Measurements from ENCODE around the gene SOS2. TPM values are rescaled to one million over a fixed set of nuclear protein-coding genes. Genes with fewer than 3 reads are reported as not detected.

The SOS2 gene
- total RNA-seq, 2 donors from 2014 or later, result 38.7 to 40.2 TPM

DNA sequence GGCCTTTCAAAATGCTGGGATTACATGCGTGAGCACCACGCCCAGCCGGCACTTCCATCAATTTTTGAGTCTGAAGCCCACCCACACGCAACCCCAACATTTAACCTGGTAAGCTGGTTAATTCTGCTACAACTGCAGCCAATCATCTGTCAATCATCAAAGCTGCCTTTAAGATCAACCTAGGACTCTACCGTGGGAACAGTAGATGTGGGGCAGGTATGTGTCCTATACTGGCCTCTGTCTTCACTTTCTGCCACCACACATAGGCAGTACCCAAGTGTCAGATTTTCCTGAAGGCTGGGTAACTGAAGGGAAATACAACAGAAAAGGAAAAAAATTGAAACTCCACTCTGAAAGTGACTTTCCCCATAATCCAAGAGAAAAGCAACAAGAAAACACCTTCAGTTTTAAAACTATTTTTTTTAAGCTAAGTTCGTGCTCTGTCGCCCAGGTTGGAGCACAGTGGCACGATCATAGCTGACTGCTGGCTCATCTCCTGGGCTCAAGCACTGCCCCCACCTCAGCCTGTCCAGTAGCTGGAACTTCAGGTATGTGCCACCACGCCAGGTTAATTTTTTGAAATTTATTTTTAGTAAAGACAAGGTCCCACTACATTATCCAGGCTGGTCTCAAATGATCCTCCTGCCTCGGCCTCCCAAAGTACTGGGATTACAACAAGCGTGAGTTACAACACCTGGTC is 137.2 kb downstream of the SOS2 start:
- Histone ChIP-seq H3K27me3 (replicated peaks; ENCODE audit: insufficient read depth) (no peaks in the 10 kb centered on the region), H3K36me3 (no peaks in the 10 kb centered on the region), H3K4me3 (no peak overlapping the region), H3K4me1 (ENCODE audit: control insufficient read depth in 1 of 2, low read depth in 2 of 2) (no peaks in the 10 kb centered on the region), H3K27ac (no peak overlapping the region), H3K9me3 (no peaks in the 10 kb centered on the region)
- TF ChIP-seq, protein P1, sequence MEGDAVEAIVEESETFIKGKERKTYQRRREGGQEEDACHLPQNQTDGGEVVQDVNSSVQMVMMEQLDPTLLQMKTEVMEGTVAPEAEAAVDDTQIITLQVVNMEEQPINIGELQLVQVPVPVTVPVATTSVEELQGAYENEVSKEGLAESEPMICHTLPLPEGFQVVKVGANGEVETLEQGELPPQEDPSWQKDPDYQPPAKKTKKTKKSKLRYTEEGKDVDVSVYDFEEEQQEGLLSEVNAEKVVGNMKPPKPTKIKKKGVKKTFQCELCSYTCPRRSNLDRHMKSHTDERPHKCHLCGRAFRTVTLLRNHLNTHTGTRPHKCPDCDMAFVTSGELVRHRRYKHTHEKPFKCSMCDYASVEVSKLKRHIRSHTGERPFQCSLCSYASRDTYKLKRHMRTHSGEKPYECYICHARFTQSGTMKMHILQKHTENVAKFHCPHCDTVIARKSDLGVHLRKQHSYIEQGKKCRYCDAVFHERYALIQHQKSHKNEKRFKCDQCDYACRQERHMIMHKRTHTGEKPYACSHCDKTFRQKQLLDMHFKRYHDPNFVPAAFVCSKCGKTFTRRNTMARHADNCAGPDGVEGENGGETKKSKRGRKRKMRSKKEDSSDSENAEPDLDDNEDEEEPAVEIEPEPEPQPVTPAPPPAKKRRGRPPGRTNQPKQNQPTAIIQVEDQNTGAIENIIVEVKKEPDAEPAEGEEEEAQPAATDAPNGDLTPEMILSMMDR (IDR thresholded peaks at IDR 0.05), result no peak
- DNase-seq (ENCODE audit: low spot score) (no peak), ATAC-seq (ENCODE audit: insufficient number of reproducible peaks, low FRiP score, low read depth) (no peak)

DNA sequence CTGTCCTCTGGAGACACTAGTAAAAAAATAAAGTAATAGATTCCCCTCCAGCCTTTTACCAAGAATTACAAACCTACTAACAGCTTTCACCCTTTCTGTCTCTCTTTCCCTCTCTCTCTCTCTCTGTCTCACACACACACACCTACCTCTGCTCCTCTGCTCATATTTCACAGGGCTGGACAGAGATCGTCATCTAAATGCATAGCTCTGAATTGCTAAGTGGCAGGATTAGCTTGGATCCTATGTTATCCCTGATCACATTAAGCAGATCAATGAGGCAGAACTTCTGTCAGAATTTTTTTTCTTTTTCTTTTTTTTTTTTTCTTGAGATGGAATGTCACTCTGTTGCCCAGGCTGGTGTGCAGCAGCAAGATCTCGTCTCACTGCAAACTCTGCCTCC is 137.9 kb downstream of the SOS2 start:
- ATAC-seq (ENCODE audit: insufficient number of reproducible peaks, low FRiP score, low read depth), result no peak

DNA sequence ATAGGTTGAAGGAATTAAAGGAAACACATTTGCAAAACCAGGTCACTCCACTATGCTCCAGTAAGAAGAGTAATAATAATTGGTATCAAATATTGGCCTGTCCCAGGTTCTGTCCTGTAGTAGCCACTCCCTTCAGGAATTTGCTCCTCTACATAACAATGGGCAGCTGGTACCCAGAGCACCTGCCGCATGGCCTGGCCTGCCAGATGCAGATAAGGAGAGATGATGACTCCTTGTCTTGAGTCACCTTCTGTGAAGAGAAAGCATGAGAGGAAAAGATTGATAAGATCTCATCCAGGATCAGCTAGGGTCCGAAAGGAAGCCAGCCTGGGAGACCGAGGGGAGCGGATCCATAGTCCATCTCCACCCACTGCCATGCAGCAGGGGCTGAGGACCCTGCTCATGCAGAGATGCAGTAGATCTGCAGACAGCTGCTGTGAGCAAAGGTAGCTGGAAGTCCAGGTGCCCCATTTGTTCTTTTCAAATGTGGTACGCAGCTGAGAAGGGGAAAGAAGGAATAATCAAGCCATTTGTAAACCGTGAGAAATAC is 139.3 kb downstream of the SOS2 start:
- no peaks in the 10 kb centered on the region for H3K36me3 ChIP-seq
- no peak for ATAC-seq (ENCODE audit: insufficient number of reproducible peaks, low FRiP score, low read depth)
- no peaks in the 10 kb centered on the region for H3K9me3 ChIP-seq
- H3K4me3 ChIP-seq, result no peak overlapping the region
- TF ChIP-seq, protein P1 (IDR thresholded peaks at IDR 0.05), result no peak
- DNase-seq (ENCODE audit: low spot score), result no peak
- no peaks in the 10 kb centered on the region for H3K27me3 ChIP-seq (replicated peaks; ENCODE audit: insufficient read depth)
- no peak overlapping the region for H3K27ac ChIP-seq
- no peaks in the 10 kb centered on the region for H3K4me1 ChIP-seq (ENCODE audit: control insufficient read depth in 1 of 2, low read depth in 2 of 2)

More for the DNA sequence above, 137.9 kb downstream of the SOS2 start:
- TF ChIP-seq, protein P1 (IDR thresholded peaks at IDR 0.05), result no peak
- Histone ChIP-seq H3K4me1 (ENCODE audit: control insufficient read depth in 1 of 2, low read depth in 2 of 2) (no peaks in the 10 kb centered on the region), H3K4me3 (no peak overlapping the region), H3K27ac (no peak overlapping the region), H3K36me3 (no peaks in the 10 kb centered on the region), H3K9me3 (no peaks in the 10 kb centered on the region), H3K27me3 (replicated peaks; ENCODE audit: insufficient read depth) (no peaks in the 10 kb centered on the region)
- DNase-seq (ENCODE audit: low spot score), result no peak

DNA sequence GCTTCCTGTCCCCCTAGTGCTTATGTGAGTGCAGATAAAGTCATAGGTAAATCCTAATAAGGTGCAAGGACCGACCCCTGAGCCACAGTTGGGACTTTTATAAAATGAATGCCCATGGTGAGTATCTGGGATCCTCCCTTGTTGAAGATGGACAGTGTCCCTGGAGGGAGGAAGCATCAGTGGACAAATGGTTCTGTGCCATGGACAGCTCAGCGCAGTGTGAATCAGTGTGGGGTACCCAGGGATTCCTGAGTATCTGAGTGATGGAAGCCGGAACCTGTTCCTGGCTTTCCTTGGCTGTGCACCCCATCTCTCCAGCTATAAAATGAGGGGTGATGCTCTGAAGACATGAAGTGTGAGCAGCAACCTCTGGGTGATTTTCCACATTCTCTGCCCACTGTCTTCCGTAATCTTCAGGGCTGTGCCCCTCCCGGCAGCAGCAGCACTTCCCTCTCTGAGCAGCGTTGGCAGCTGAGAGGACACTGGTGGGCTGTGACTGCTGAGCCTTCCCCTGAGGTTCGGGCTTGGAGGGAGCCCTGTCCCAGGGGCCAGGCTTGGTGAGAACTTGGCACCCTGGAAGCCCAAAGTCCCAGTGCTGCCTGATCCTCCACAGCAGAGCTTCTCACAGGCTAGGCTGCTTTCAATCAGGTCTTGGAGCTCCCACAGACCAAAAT is 140.0 kb downstream of the SOS2 start:
- Histone ChIP-seq H3K36me3 (no peaks in the 10 kb centered on the region), H3K9me3 (no peaks in the 10 kb centered on the region), H3K27me3 (replicated peaks; ENCODE audit: insufficient read depth) (no peaks in the 10 kb centered on the region), H3K27ac (no peak overlapping the region), H3K4me3 (no peak overlapping the region), H3K4me1 (ENCODE audit: control insufficient read depth in 1 of 2, low read depth in 2 of 2) (no peaks in the 10 kb centered on the region)
- ATAC-seq (ENCODE audit: insufficient number of reproducible peaks, low FRiP score, low read depth), result no peak
- TF ChIP-seq, protein P1 (IDR thresholded peaks at IDR 0.05), result no peak
- DNase-seq (ENCODE audit: low spot score), result no peak

DNA sequence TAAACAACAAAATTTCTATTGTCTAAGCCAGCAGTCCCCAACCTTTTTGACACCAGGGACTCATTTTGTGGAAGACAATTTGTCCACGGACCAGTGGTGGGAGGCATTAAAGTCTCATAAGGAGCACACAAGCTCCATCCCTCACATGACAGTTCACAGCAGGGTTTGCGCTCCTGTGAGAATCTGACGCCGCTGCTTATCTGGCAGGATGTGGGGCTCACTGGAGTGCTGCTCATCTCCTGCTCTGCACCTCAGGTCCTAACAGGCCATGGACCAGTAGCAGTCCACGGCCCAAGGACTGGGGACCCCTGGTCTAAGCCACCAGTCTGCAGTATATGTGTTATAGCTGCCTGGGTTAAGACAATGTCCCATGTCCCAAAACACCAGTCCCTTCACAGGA is 142.2 kb downstream of the SOS2 start:
- TF ChIP-seq, protein P1 (IDR thresholded peaks at IDR 0.05), result no peak
- ATAC-seq (ENCODE audit: insufficient number of reproducible peaks, low FRiP score, low read depth) (no peak), DNase-seq (ENCODE audit: low spot score) (no peak)
- Histone ChIP-seq H3K36me3 (no peaks in the 10 kb centered on the region), H3K4me1 (ENCODE audit: control insufficient read depth in 1 of 2, low read depth in 2 of 2) (no peaks in the 10 kb centered on the region), H3K27me3 (replicated peaks; ENCODE audit: insufficient read depth) (no peaks in the 10 kb centered on the region), H3K27ac (no peak overlapping the region), H3K9me3 (no peaks in the 10 kb centered on the region), H3K4me3 (no peak overlapping the region)

Measured in thoracic aorta (tissue), 2 donors.